ENCODE data around the gene SOD3. TPM values are rescaled to one million over a fixed set of nuclear protein-coding genes. Genes with fewer than 3 reads are reported as not detected.
A peak's percentile ranks its signal among the peaks of the same experiment; 100 is the strongest.

The SOD3 gene
- total and polyA plus RNA-seq, 9 of the 15 experiments (the other 6 are each of a cell fraction or from before 2014, with no cell fraction given) = 0.10 to 0.31 (median 0.24) TPM; not detected in 6

- H4K20me1 ChIP-seq (replicated peaks; ENCODE audit: control insufficient read depth, insufficient read depth, low read length) = no peaks in the 10 kb centered on the region
- POLR2A ChIA-PET = no interaction called here
- H3K27ac ChIP-seq (ENCODE audit: extremely low read depth, low read depth, low read length) = no peak overlapping the region
- H3K27me3 ChIP-seq (ENCODE audit: control insufficient read depth in 2 of 2, insufficient read depth in 2 of 2, low read length in 2 of 2) = no peaks in the 10 kb centered on the region
- no peaks in the 10 kb centered on the region for H3K9me3 ChIP-seq (replicated peaks; ENCODE audit: control insufficient read depth, insufficient read depth, low read depth, low read length)
- no peaks in the 10 kb centered on the region for H3K9me1 ChIP-seq (ENCODE audit: control insufficient read depth, insufficient read depth, low read length)
- intact Hi-C loops (cut with micrococcal nuclease) (no loop called here), in situ Hi-C loops (cut with MboI) (no loop called here)
- no peak overlapping the region for H2AFZ ChIP-seq (ENCODE audit: low read depth, low read length)
- WGBS (ENCODE audit: insufficient coverage, low coverage, missing lambda C conversion rate) = 3% methylated on average over 3 of the region's 3 CpGs
- CTCF ChIA-PET (ENCODE audit: low intra/inter-chr PET ratio) = no interaction called here
- no peak overlapping the region for H3K9ac ChIP-seq (ENCODE audit: insufficient read depth in 1 of 2, low read depth in 2 of 2, low read length in 2 of 2)
- no peak for ATAC-seq
- no peaks in the 10 kb centered on the region for H3K4me1 ChIP-seq (replicated peaks in 1 of 2; ENCODE audit: control insufficient read depth in 2 of 2, insufficient read depth in 2 of 2, low read length in 2 of 2)
- no peak for FAIRE-seq
- no peak overlapping the region for H3K4me3 ChIP-seq
- H3K79me2 ChIP-seq (ENCODE audit: control insufficient read depth, insufficient read depth, low read length) = no peaks in the 10 kb centered on the region
- TF ChIP-seq BDP1 (IDR thresholded peaks at IDR 0.05; ENCODE audit: insufficient read depth, insufficient read length) = no peak
- no peaks in the 10 kb centered on the region for H3K36me3 ChIP-seq (ENCODE audit: control insufficient read depth, insufficient read depth, low read length)
- no peak overlapping the region for H3K4me2 ChIP-seq (ENCODE audit: insufficient read depth, low read length)
- DNase-seq (ENCODE audit: extremely low read depth in 1 of 4, low spot score in 3 of 4) = peak in 1 of 4 experiments; percentile 10
- BruUV-seq (replicated peaks) = no TSS peak
Measured at GRCh38 chr4:24770032-24770584, 25.3 kb upstream of the SOD3 start.

DNA sequence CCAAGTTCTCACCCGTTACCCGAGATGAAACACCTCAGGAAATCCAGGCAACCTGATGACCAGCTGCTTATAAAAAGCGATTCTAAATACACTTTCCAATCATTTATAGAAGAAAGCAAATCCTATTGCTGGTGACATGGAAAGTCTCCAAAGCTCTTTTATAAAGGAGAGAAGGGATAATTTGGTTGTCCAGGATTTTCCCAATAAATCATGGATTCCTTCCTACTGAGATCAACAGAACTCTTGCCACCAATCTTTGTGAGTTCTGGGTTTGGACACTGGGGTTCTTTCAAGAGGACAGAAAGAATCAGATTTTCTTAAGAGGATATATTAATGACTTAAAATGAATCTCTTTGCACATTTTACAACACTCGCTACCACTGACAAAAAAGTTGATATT is 24.7 kb upstream of the SOD3 start:
- POLR2A ChIA-PET = no interaction called here
- no peaks in the 10 kb centered on the region for H3K4me1 ChIP-seq (replicated peaks in 1 of 2; ENCODE audit: control insufficient read depth in 2 of 2, insufficient read depth in 2 of 2, low read length in 2 of 2)
- WGBS (ENCODE audit: insufficient coverage, low coverage, missing lambda C conversion rate) = 3% methylated on average over 4 of the region's 4 CpGs
- H3K4me2 ChIP-seq (ENCODE audit: insufficient read depth, low read length) = no peak overlapping the region
- no peaks in the 10 kb centered on the region for H3K9me1 ChIP-seq (ENCODE audit: control insufficient read depth, insufficient read depth, low read length)
- CTCF ChIA-PET (ENCODE audit: low intra/inter-chr PET ratio) = no interaction called here
- in situ Hi-C loops (cut with MboI) (no loop called here), intact Hi-C loops (cut with micrococcal nuclease) (no loop called here)
- no peak overlapping the region for H3K9ac ChIP-seq (ENCODE audit: insufficient read depth in 1 of 2, low read depth in 2 of 2, low read length in 2 of 2)
- H4K20me1 ChIP-seq (replicated peaks; ENCODE audit: control insufficient read depth, insufficient read depth, low read length) = no peaks in the 10 kb centered on the region
- H3K4me3 ChIP-seq = no peak overlapping the region
- H3K27ac ChIP-seq (ENCODE audit: extremely low read depth, low read depth, low read length) = no peak overlapping the region
- no peak for ATAC-seq
- no peaks in the 10 kb centered on the region for H3K9me3 ChIP-seq (replicated peaks; ENCODE audit: control insufficient read depth, insufficient read depth, low read depth, low read length)
- H3K27me3 ChIP-seq (ENCODE audit: control insufficient read depth in 2 of 2, insufficient read depth in 2 of 2, low read length in 2 of 2) = no peaks in the 10 kb centered on the region
- no TSS peak for BruUV-seq (replicated peaks)
- FAIRE-seq = no peak
- no peaks in the 10 kb centered on the region for H3K79me2 ChIP-seq (ENCODE audit: control insufficient read depth, insufficient read depth, low read length)
- H2AFZ ChIP-seq (ENCODE audit: low read depth, low read length) = no peak overlapping the region
- H3K36me3 ChIP-seq (ENCODE audit: control insufficient read depth, insufficient read depth, low read length) = no peaks in the 10 kb centered on the region
- DNase-seq (ENCODE audit: extremely low read depth in 1 of 4, low spot score in 3 of 4) = no peak
- TF ChIP-seq TGIF2 (CRISPR knock-in tag; IDR thresholded peaks at IDR 0.05) (no peak), ILF3 (IDR thresholded peaks at IDR 0.05; ENCODE audit: borderline replicate concordance) (no peak), FOXK2 (conservative IDR thresholded peaks at IDR 0.05 in 1 of 2, IDR thresholded peaks at IDR 0.05 in 1 of 2; ENCODE audit: low read depth in 2 of 2) (no peak), CCNT2 (IDR thresholded peaks at IDR 0.05; ENCODE audit: borderline replicate concordance, extremely low read depth, insufficient read length, low read depth, low read length) (no peak), THAP12 (CRISPR knock-in tag; IDR thresholded peaks at IDR 0.05) (no peak), BCLAF1 (IDR thresholded peaks at IDR 0.05; ENCODE audit: borderline replicate concordance in 1 of 2, control insufficient read depth in 1 of 2, low read depth in 2 of 2, low read length in 1 of 2) (no peak), ZNF507 (tag; conservative IDR thresholded peaks at IDR 0.05) (no peak), ZNF57 (CRISPR knock-in tag; IDR thresholded peaks at IDR 0.05) (no peak), NFIX (CRISPR knock-in tag; IDR thresholded peaks at IDR 0.05; ENCODE audit: low read depth) (no peak)

Data from K562 (cell line).